HepG2 (cell line): Measurements from ENCODE around the gene PIAS3. TPM values are rescaled to one million over a fixed set of nuclear protein-coding genes. Genes with fewer than 3 reads are reported as not detected.

ENCODE experiments used
- ATF7 ChIP-seq, 2 experiments: fragments of 450-650 bp in 1 of 2; sonication (generic) in 1 of 2; formaldehyde crosslinking in 1 of 2; IDR thresholded peaks; 2 replicates each; pipeline versions ENCODE4 v1.4.0 to v1.6.1; 2016 to 2020; ENCODE audit warnings: antibody characterized with exemption in 1 of 2, mild to moderate bottlenecking in 1 of 2, missing genetic modification reagents in 1 of 2
- CBX5 ChIP-seq: sonication (generic); formaldehyde crosslinking; IDR thresholded peaks from 2 replicates; pipeline ENCODE4 v1.4.0; 2020; ENCODE audit warnings: missing genetic modification reagents, borderline replicate concordance
- CEBPB ChIP-seq: IDR thresholded peaks from 2 replicates; pipeline ENCODE4 v1.6.1; 2011; ENCODE audit warnings: low read depth, low read length, improper control_type of control experiment, borderline replicate concordance
- ELF3 ChIP-seq: IDR thresholded peaks from 2 replicates; pipeline ENCODE4 v1.6.1; 2016; ENCODE audit warnings: missing genetic modification reagents, missing compliant biosample characterization
- FOXJ3 ChIP-seq: sonication (generic); formaldehyde crosslinking; IDR thresholded peaks from 2 replicates; pipeline ENCODE4 v1.4.0; 2020; ENCODE audit warnings: missing genetic modification reagents, mild to moderate bottlenecking, borderline replicate concordance
- LCORL ChIP-seq, 2 experiments: fragments of 450-650 bp in 1 of 2; sonication (generic) in 1 of 2; formaldehyde crosslinking in 1 of 2; IDR thresholded peaks; 2 replicates each; pipeline versions ENCODE4 v1.5.0 to v1.6.1; 2017 to 2020; ENCODE audit warnings: antibody characterized with exemption in 1 of 2, missing genetic modification reagents in 1 of 2
- MYNN ChIP-seq: sonication (generic); formaldehyde crosslinking; IDR thresholded peaks from 2 replicates; pipeline ENCODE4 v1.4.0; 2020; ENCODE audit warnings: mild to moderate bottlenecking, low read depth, missing genetic modification reagents
- POLR2A ChIP-seq, 2 experiments: IDR thresholded peaks; 2 replicates each; pipeline ENCODE4 v1.6.1; 2011; ENCODE audit warnings: low read depth in 2 of 2, low read length in 2 of 2, mild to moderate bottlenecking in 1 of 2, moderate library complexity in 1 of 2; ENCODE audit not compliant: insufficient read depth in 1 of 2
- RFX1 ChIP-seq: fragments of 450-650 bp; IDR thresholded peaks from 2 replicates; pipeline ENCODE4 v1.6.1; 2017
- TEAD2 ChIP-seq: sonication (generic); formaldehyde crosslinking; IDR thresholded peaks from 2 replicates; pipeline ENCODE4 v1.9.0; 2021; ENCODE audit warnings: missing genetic modification reagents
- TOE1 ChIP-seq: sonication (generic); formaldehyde crosslinking; IDR thresholded peaks from 2 replicates; pipeline ENCODE4 v1.4.0; 2020; ENCODE audit warnings: mild to moderate bottlenecking, missing genetic modification reagents
- ZBTB4 ChIP-seq: sonication (generic); formaldehyde crosslinking; IDR thresholded peaks from 2 replicates; pipeline ENCODE4 v1.4.0; 2020; ENCODE audit warnings: missing genetic modification reagents, mild to moderate bottlenecking, borderline replicate concordance
- ZFYVE20 ChIP-seq: sonication (generic); formaldehyde crosslinking; IDR thresholded peaks from 2 replicates; pipeline ENCODE4 v1.8.0; 2023; ENCODE audit warnings: low read depth, mild to moderate bottlenecking, moderate library complexity, missing genetic modification reagents, borderline replicate concordance
- ZNF276 ChIP-seq: sonication (generic); formaldehyde crosslinking; IDR thresholded peaks from 2 replicates; pipeline ENCODE4 v1.4.0; 2020; ENCODE audit warnings: mild to moderate bottlenecking, low read depth, missing genetic modification reagents
- ZNF337 ChIP-seq: sonication (generic); formaldehyde crosslinking; IDR thresholded peaks from 2 replicates; pipeline ENCODE4 v1.5.1; 2020; ENCODE audit warnings: missing genetic modification reagents, low read depth, mild to moderate bottlenecking, borderline replicate concordance
- ZNF609 ChIP-seq: sonication (generic); formaldehyde crosslinking; IDR thresholded peaks from 2 replicates; pipeline ENCODE4 v1.4.0; 2020; ENCODE audit warnings: mild to moderate bottlenecking, missing genetic modification reagents, borderline replicate concordance
- ZNF652 ChIP-seq: IDR thresholded peaks from 2 replicates; pipeline ENCODE4 v1.6.1; 2016; ENCODE audit warnings: low read depth, borderline replicate concordance
- ZNF747 ChIP-seq: sonication (generic); formaldehyde crosslinking; IDR thresholded peaks from 2 replicates; pipeline ENCODE4 v1.8.1; 2023; ENCODE audit warnings: missing genetic modification reagents, mild to moderate bottlenecking, borderline replicate concordance
- polyA plus RNA-seq, 8 experiments: library from polyadenylated mRNA; depleted of rRNA in 3 of 8; stranded (reverse) in 7 of 8; unstranded in 1 of 8; fragments of >200 nt; fragmentation: Illumina TruSeq in 4 of 8; extraction: Trizol in 4 of 8; gene quantifications; 2 replicates each; pipeline versions ENCODE4 v1.2.1 to v1.2.3, GENCODE V29; 2011 to 2016; ENCODE audit warnings: low read depth in 4 of 8, missing spikeins in 1 of 8, mixed read lengths in 1 of 8; ENCODE audit not compliant: insufficient read depth in 1 of 8
- total RNA-seq, 5 experiments: library from RNA; depleted of rRNA; stranded (reverse); fragments of >200 nt; fragmentation: Illumina TruSeq; extraction: Trizol; gene quantifications; 2 replicates each; pipeline ENCODE4 v1.2.3, GENCODE V29; 2016; ENCODE audit warnings: low read depth in 1 of 5

PIAS3 gene
- total and polyA plus RNA-seq, 2 of the 13 experiments (the other 11 are each of a cell fraction or from before 2014, with no cell fraction given) = 3.7 to 8.0 TPM

GRCh38 chr1:145823565-145824498 is 35.0 kb downstream of the PIAS3 start, which contains the start of the genes POLR3C and RNF115 (continued):
- TF ChIP-seq ZBTB4 (CRISPR knock-in tag) (no peak), ATF7 (IDR thresholded peaks at IDR 0.05) (no peak), ATF7 (CRISPR knock-in tag; IDR thresholded peaks at IDR 0.05) (no peak), ZNF747 (CRISPR knock-in tag) (0 out of 2 replicates have a peak, but pooled peaks have one; percentile 26), TOE1 (CRISPR knock-in tag) (no peak), ZNF652 (CRISPR knock-in tag) (no peak), FOXJ3 (CRISPR knock-in tag) (no peak), RFX1 (no peak), POLR2A (IDR thresholded peaks at IDR 0.05; ENCODE audit: insufficient read depth in 1 of 2, low read depth in 2 of 2, low read length in 2 of 2) (peak in 1 of 2 experiments; percentile 72; a peak in 3 of 4 replicates), ELF3 (CRISPR knock-in tag) (peak; percentile 72; the same call in 1 of the 2 replicates), CBX5 (no peak; the same call in 1 of the 2 replicates), CEBPB (no peak), ZNF609 (CRISPR knock-in tag) (no peak; the same call in 1 of the 2 replicates), MYNN (CRISPR knock-in tag) (no peak; the same call in 1 of the 2 replicates), ZFYVE20 (no peak), TEAD2 (CRISPR knock-in tag) (no peak), ZNF276 (CRISPR knock-in tag) (no peak), ZNF337 (CRISPR knock-in tag) (peak; percentile 71; the same call in 1 of the 2 replicates), LCORL (IDR thresholded peaks at IDR 0.05) (no peak), LCORL (CRISPR knock-in tag; IDR thresholded peaks at IDR 0.05) (0 out of 2 replicates have a peak, but pooled peaks have one; percentile 20)
